ENCODE results near the gene TNFSF13.

The TNFSF13 gene, protein sequence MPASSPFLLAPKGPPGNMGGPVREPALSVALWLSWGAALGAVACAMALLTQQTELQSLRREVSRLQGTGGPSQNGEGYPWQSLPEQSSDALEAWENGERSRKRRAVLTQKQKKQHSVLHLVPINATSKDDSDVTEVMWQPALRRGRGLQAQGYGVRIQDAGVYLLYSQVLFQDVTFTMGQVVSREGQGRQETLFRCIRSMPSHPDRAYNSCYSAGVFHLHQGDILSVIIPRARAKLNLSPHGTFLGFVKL

DNA sequence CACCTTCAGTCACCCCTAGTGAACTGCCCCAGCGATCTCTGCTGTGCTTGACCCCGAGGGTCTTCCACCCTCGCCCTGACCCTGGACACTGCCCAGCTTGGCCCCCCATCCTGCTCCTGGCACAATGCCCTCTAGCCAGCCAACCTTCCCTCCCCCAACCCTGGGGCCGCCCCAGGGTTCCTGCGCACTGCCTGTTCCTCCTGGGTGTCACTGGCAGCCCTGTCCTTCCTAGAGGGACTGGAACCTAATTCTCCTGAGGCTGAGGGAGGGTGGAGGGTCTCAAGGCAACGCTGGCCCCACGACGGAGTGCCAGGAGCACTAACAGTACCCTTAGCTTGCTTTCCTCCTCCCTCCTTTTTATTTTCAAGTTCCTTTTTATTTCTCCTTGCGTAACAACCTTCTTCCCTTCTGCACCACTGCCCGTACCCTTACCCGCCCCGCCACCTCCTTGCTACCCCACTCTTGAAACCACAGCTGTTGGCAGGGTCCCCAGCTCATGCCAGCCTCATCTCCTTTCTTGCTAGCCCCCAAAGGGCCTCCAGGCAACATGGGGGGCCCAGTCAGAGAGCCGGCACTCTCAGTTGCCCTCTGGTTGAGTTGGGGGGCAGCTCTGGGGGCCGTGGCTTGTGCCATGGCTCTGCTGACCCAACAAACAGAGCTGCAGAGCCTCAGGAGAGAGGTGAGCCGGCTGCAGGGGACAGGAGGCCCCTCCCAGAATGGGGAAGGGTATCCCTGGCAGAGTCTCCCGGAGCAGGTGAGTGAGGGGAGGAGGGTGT lies at the start of gene TNFSF13:
TSS of gene TNFSF13 (plus strand) at position 207 of the 776 bp plus-strand sequence. CDS start at position 497, 290 bp downstream.
- no peak for DNase-seq

DNA sequence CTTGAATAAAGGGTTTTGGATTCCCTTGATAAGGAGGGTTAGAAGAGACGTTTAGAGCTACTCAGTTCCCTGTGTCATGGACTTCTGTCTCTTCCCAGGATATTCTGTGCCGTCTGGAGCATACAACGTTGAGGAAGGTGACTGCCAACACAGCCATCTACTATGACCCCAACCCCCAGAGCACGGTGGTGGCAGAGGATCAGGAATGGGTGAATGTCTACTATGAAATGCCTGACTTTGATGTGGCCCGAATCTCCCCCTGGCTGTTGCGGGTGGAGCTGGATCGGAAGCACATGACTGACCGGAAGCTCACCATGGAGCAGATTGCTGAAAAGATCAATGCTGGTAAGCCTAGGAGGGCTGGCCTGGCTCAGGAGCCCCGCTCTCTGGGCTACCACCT lies 49.7 kb upstream of the TNFSF13 start:
- no peak for DNase-seq

DNA sequence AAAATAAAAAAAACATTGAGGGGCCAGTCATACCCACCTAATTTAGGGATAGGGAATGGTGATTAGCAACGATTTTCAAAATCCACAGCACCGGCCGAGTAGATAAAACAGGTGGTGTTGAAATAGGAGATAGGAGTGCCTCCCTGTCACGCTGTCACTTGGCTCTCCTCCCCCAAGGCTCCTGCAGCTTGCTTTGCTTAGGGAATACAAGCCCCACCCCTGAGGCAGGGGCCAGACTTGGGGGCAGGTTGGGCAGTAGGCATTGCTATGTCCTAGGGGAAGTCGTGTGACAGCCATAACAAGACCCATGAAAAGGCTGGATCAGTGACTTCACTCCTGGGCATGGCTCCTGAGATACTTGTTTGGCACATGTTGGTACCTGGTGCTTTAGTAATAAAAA lies 48.6 kb upstream of the TNFSF13 start:
- no peak for DNase-seq

DNA sequence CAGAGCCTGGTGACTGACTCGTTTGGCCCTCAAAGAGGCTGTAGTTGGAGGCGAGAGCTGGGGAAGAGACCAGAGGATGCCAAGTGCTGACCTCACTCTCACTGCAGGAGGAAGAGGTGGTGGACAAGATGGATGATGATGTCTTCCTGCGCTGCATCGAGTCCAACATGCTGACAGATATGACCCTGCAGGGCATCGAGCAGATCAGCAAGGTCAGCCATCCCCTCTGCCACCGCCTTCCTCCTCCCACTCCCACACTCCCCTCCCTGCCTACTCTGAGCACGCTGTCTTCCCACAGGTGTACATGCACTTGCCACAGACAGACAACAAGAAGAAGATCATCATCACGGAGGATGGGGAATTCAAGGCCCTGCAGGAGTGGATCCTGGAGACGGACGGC lies 47.4 kb upstream of the TNFSF13 start:
- no peak for DNase-seq

DNA sequence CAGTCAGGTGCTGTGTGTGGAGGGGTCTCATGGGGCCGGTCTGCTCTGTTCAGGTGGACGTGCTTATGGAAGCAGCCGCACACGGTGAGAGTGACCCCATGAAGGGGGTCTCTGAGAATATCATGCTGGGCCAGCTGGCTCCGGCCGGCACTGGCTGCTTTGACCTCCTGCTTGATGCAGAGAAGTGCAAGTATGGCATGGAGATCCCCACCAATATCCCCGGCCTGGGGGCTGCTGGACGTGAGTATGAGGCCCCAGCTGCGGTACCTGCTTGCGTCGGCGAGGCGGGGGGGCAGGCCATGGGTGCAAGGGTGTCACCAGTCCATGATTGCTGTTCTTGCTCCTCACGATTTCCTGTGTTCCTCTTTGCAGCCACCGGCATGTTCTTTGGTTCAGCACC lies 46.4 kb upstream of the TNFSF13 start:
- DNase-seq, result no peak

DNA sequence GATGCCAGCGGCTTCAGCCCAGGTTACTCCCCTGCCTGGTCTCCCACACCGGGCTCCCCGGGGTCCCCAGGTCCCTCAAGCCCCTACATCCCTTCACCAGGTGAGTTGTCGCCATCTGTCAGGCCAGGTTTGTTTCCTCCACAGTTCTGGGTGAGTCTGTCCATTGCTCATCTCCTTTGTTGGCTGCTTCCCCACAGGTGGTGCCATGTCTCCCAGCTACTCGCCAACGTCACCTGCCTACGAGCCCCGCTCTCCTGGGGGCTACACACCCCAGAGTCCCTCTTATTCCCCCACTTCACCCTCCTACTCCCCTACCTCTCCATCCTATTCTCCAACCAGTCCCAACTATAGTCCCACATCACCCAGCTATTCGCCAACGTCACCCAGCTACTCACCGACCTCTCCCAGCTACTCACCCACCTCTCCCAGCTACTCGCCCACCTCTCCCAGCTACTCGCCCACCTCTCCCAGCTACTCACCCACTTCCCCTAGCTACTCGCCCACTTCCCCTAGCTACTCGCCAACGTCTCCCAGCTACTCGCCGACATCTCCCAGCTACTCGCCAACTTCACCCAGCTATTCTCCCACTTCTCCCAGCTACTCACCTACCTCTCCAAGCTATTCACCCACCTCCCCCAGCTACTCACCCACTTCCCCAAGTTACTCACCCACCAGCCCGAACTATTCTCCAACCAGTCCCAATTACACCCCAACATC lies 45.6 kb upstream of the TNFSF13 start:
- no peak for DNase-seq

DNA sequence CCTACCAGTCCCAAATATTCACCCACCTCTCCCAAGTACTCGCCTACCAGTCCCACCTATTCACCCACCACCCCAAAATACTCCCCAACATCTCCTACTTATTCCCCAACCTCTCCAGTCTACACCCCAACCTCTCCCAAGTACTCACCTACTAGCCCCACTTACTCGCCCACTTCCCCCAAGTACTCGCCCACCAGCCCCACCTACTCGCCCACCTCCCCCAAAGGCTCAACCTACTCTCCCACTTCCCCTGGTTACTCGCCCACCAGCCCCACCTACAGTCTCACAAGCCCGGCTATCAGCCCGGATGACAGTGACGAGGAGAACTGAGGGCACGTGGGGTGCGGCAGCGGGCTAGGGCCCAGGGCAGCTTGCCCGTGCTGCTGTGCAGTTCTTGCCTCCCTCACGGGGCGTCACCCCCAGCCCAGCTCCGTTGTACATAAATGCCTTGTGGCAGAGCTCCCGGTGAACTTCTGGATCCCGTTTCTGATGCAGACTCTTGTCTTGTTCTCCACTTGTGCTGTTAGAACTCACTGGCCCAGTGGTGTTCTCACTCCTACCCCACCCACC lies 44.6 kb upstream of the TNFSF13 start:
- DNase-seq, result no peak

DNA sequence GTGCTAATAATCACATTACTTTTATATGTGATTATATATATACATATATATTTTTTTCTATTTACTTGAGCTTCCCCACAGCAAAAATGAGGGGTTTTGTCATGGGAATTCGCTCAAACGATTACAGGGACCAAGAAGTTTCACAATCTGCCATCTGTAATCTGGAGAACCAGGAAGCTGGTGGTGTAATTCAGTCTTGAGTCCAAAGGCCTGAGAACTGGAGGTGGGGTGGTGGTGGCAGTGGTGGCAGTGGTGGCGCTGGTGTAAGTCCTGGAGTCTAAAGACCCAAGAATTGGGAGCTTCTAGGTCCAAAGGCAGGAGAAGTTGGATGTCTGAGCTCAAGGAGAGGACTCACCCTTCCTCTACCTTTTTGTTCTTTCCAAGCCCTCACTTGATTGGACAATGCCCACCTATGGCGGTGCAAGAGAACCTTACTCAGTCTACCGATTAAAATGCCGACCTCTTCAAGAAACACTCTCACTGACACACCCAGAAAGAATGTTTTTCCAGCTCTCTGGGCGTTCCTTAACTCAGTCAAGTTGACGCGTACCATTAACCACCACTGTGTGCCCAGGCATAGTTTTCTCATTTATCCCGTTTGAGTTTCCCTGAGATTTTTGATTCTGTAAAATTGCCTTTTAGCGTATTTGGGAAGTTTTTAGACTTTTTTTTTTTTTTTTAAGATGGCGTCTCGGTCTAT lies 42.5 kb upstream of the TNFSF13 start:
- DNase-seq, result no peak

DNA sequence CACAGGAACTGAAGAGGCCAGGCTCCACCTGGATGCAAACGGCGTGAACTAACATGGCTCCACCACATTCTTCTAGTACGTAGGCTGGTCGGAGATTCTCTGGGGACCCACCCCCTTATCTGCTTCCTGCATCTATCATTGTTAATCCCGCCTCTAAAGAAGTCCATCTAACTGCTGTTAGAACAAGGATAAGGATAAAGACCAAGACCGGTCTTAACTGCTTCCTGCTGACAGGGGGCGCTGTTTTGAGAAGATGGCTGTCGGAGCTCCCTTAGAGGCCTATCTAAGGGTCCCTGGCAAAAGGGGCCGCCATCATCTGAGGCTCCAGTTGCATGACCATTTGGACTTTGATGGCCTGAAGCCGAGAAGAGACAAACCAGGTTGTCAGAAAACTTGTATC lies 35.5 kb upstream of the TNFSF13 start:
- DNase-seq, result no peak

DNA sequence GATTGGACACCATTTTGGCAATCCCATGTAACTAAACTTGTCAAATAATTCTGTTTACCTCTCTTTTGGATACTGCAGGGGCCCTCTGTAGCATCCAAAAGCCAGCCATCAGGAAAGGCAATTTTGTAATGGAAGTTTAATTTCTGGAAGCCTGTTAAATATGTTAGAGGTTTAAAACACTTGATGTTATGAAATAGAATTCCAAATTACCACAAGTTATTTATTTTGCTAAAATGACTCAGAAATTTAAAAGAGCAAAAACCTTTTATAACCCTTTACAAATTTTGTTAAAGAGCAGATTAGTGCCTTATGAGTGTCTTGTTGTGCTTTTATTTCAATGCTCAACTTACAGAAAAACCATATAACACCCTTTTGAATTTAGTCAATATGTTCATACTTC lies 29.7 kb upstream of the TNFSF13 start:
- DNase-seq, result no peak

DNA sequence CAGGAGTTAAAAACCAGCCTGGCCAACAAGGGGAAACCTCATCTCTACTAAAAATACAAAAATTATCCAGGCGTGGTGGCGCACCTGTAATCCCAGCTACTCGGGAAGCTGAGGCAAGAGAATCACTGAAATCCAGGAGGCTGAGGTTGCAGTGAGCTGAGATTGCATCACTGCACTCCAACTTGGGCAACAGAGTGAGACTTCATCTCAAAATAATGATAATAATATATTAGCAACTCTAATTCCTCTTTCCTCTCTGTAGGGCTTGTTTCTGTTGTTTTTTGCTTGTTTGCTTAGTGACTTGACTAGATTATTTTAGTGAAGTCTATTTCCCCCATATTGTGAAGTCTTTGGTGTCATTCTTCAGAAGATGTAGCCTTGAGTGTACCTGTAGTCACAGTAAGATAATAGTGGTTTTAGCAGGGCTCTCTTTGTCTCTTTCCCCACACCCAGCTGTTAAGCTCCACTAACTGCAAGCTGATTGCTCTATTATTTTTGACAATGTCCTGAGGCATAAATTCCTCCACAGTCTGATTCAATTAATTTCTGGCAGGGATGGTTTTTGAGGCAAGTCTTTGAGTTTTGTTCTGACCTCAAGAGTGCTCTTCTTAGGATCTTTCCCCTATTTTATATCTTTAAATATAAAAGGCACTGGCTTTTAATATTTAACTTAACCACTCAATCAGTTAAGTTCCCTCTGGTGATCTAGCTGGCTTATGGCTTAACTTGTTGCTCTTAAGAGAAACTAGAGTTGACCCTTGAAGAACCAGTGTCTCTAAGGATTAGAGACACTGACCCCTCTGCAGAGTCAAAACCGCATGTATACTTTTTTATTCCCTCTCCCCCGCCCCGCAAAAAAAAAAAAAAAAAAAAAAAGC lies 28.3 kb upstream of the TNFSF13 start:
- DNase-seq, result no peak

DNA sequence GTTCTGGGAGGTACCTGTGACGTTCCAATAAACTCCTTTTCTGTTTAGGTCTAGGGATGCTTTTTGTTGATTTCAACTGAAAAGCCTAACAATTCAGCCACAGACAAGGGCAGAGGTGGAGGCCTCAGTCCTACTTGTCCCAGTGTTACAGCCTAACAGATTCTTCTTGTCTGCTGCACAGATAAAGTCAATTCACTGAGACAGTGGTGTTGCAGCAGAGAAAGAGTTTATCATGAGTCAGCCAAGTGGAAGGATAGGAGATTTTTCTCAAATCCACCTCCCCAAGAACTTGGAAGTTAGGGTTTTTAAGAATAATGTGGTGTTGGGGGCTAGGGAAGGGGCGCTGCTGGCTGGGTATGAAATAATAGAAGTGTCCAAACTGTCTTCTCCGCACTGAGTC lies 20.5 kb upstream of the TNFSF13 start:
- no peak for DNase-seq

DNA sequence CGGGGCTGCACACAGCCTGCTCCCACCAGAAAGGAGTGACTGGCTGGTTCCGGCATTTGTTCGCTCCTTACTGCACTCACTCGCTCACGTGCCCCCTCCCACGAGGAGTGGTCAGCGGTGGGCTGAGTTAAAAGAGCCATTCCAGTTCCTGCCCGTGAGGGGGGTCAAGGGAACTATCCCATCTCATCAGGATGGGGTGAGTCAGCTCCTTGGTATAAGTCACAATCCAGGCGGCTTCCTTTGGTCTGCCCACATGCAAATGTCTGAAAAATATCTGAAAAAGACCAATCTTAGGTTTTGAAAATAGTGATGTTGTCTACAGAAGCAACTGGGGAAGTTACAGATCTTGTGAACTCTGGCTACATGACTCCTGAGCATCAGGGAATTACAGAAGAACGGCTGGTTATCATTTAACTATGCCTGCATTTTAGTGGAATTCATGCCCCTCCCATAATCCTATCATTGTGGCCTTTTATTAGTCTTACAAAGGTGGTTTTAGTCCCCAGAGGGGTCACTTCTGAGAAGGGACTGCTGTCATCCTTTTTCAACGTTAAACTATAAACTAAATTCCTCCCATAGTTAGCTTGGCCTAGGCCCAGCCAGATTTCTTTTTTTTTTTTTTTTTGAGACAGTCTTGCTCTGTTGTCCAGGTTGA lies 19.5 kb upstream of the TNFSF13 start:
- no peak for DNase-seq

DNA sequence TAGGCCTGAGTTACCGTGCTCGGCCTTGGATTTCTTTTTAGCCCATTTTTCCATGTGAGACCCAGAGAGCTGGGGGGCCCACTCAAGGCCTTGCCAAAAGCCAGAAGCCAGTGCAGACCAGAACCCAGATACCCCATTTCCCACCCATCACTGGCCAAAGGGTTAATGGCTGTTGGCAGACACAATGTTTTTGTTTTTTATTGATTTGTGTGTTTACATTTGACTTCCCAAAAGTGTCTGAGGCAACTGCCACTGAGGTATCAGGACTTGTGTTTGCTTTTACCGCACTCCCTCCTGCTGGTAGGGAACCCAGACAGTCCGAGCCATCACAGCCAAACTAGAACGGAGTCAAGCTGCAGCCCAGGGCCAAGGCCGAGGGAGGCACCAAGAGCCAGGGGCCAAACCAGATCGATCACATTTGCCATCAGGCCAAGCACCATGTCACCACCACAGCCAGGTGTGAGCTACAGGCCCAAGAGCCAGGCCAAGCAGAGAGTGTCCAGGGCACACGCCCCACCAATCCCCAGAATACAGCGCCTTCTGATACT lies 17.4 kb upstream of the TNFSF13 start:
- no peak for DNase-seq

DNA sequence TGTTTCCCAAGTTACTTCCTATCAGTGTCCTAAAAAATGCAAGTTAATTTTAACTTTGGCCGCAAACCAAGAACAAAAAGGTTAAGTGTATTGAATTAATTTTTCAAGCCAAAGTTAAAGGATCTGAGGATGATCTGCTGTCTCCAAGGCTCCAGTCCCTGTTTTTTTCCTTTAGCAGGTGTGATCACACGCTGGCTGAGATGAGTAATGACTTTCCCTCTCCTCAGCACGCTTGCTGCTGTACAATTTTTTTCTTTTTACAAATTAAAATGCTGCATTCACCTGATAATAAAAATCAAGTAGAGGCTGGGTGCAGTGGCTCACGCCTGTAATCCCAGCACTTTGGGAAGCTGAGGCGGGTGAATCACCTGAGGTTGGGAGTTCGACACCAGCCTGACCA lies 13.6 kb upstream of the TNFSF13 start:
- DNase-seq, result no peak

DNA sequence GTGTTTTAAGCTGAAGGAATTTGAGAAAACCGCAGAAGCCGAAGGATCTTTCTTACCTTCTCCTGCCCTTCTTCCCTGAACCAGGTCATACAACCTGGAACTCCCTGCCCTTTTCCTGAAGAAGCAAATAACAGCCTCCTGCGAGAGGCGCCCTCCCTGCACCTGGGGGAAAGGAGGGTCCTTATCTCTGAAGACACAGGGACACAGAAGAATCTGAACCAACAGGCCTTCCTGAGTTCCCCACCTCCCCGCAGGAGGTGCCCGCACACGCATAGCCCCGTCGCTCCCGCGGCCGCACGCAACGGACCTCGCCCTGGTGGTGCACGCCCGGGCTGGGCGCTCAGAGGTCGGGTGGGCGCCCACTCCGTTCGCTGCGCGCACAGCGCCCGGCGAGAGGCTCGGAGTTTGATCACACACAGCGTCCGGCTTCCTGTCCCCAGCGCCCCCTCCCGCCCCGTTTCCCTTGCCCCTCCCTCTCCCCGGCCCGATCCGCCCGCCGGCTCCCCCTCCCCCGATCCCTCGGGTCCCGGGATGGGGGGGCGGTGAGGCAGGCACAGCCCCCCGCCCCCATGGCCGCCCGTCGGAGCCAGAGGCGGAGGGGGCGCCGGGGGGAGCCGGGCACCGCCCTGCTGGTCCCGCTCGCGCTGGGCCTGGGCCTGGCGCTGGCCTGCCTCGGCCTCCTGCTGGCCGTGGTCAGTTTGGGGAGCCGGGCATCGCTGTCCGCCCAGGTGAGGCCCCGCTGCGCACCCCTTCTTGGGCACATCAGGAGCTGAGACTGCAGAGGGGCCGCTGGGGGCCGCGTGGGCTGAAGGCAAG lies 9.8 kb upstream of the TNFSF13 start, which contains the start of gene TNFSF12:
TSS of gene TNFSF12 (plus strand) at position 474 of the 816 bp plus-strand sequence. CDS start at position 570, 96 bp downstream.
- DNase-seq, result no peak

DNA sequence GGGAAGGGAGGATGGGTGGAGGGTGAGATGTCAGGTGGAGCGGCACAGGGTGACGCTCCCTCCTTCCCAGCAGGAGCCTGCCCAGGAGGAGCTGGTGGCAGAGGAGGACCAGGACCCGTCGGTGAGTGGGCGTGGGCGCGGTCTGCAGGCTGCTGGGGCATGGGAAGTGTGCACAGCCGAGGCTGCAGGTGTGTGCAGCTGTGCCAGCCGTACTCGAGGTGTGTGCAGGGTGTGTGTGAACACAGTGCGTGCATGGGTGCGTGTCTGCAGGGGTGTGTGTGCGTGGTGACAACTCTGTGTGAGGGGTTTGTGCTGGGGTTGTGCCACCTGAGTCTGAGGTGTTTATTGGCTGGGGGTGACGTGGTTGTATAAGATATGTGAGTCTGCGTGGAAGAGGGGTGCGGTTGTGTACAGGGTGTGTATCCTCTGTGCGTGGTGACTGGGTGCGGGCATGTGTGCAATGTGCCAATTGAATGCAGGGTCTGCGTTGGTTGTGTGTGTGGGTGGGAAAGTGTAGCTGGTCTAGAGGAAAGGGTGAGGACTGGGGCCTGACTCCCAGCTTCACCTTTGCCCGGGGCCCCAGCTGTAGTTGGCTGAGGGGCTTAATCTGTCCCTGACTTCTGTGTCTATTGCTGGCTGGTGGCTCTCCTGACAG lies 9.0 kb upstream of the TNFSF13 start:
- no peak for DNase-seq

DNA sequence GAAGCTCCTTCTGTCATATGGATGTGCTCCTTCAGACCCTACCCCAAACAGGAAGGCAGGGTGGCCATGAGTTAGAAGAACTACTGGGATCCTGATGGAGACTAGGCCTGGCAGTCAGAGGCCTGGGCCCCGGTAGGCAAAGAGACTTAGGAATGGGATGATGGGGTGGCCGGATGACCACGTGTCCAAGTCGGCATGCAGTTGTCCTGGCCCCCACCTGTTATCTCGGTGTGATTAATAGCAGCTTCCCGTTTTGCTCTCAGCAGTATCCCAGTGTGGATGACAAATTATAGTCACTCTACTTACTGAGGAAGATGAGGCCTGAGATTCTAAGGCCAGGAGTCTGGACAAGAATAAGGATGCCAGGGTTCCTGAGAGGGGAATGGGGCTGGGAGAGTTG lies 8.2 kb upstream of the TNFSF13 start:
- DNase-seq, result no peak

DNA sequence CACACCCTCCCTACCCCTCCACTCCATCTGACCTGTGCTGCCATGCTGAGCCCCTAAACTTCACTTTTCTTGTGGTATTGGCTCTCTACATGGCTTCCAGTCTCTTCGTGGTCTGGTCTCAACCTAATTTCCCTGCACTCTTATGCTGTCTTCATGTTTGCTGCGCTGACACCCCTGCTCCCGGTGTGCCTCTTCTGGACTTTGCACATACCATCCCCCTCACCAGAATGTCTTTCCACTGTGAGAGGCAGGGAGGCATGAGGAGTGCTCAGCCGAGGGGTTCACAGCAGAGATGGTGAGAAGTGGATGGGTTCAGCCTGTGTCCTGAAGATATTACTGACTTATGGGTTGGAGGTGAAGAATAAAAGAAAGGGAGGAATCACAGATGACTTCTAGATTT lies 7.2 kb upstream of the TNFSF13 start:
- no peak for DNase-seq

Data from KG1 (cell line).